CD4-positive, alpha-beta T cell (primary cell): ENCODE measurements around the gene PARM1. TPM values are rescaled to one million over a fixed set of nuclear protein-coding genes. Genes with fewer than 3 reads are reported as not detected.

Experiments used
- ATAC-seq: fragments of 200-7000 bp; cut with Tn5 transposase; one replicate; pipeline ENCODE4 v1.10.0; 2022; ENCODE audit warnings: mild to moderate bottlenecking; ENCODE audit not compliant: poor library complexity
- CTCF ChIA-PET: fragments of 350-600 bp; sonication (Branson Sonifier 250); formaldehyde crosslinking; loops from one replicate; lab custom pipeline; 2021; ENCODE audit warnings: antibody characterized with exemption, inconsistent platforms; lab: Charles Lee
- POLR2A ChIA-PET: fragments of 350-600 bp; sonication (Branson Sonifier 250); formaldehyde crosslinking; loops from one replicate; lab custom pipeline; 2021; ENCODE audit warnings: antibody characterized with exemption, inconsistent platforms; lab: Charles Lee
- DNase-seq, 14 experiments: peaks; one replicate each; pipeline ENCODE4 v3.0.0-alpha.2; 2013 to 2020; ENCODE audit warnings: mixed read lengths in 2 of 14
- H3K27ac ChIP-seq, 2 donors: one replicate each; pipeline versions ENCODE4 v1.5.1 to v1.7.0; 2013; ENCODE audit warnings: low read length in 2 of 2, low read depth in 1 of 2, mild to moderate bottlenecking in 1 of 2
- H3K27me3 ChIP-seq, 2 experiments: 1 replicate in 1 of 2; 2 replicates in 1 of 2; pipeline versions ENCODE4 v1.6.1 to v1.7.0; 2013; ENCODE audit warnings: low read length in 2 of 2, control low read depth in 1 of 2, mild to moderate bottlenecking in 1 of 2, moderate library complexity in 1 of 2; ENCODE audit not compliant: insufficient read depth in 2 of 2, control insufficient read depth in 1 of 2
- H3K36me3 ChIP-seq: one replicate; pipeline ENCODE4 v1.6.1; 2013; ENCODE audit warnings: low read length, control low read depth; ENCODE audit not compliant: insufficient read depth
- H3K4me1 ChIP-seq: one replicate; pipeline ENCODE4 v1.6.1; 2013; ENCODE audit warnings: low read length, control low read depth; ENCODE audit not compliant: insufficient read depth
- H3K4me3 ChIP-seq: one replicate; pipeline ENCODE4 v1.5.1; 2013; ENCODE audit warnings: mild to moderate bottlenecking, low read length, moderate library complexity
- H3K9me3 ChIP-seq, 2 experiments: 1 replicate in 1 of 2; 2 replicates in 1 of 2; pipeline versions ENCODE4 v1.6.1 to v1.7.0; 2013; ENCODE audit warnings: low read length in 2 of 2, mild to moderate bottlenecking in 2 of 2, control low read depth in 1 of 2, moderate library complexity in 1 of 2; ENCODE audit not compliant: control insufficient read depth in 1 of 2, insufficient read depth in 1 of 2
- H3K27ac Mint-ChIP-seq: one replicate; pipeline ENCODE4 v1.8.0; 2020; ENCODE audit warnings: mixed read lengths
- H3K27me3 Mint-ChIP-seq: one replicate; pipeline ENCODE4 v1.8.0; 2021; ENCODE audit warnings: mixed read lengths
- H3K36me3 Mint-ChIP-seq: one replicate; pipeline ENCODE4 v1.8.0; 2021; ENCODE audit warnings: low read depth, mixed read lengths
- H3K4me1 Mint-ChIP-seq: one replicate; pipeline ENCODE4 v1.8.0; 2021; ENCODE audit warnings: low read depth, mixed read lengths
- H3K4me3 Mint-ChIP-seq: one replicate; pipeline ENCODE4 v1.8.0; 2020; ENCODE audit warnings: mild to moderate bottlenecking, mixed read lengths
- H3K9me3 Mint-ChIP-seq: one replicate; pipeline ENCODE4 v1.8.0; 2020; ENCODE audit warnings: mixed read lengths
- CTCF ChIP-seq: fragments of 200-600 bp; IDR thresholded peaks from one replicate; pipeline ENCODE4 v1.8.0; 2022; ENCODE audit warnings: antibody characterized with exemption, mild to moderate bottlenecking
- intact Hi-C, 2 experiments: fragments of 100-400 bp; cut with DNase I in 1 of 2; cut with micrococcal nuclease in 1 of 2; formaldehyde crosslinking; loops; one replicate each; pipeline versions ENCODE4 v1.15.1 to v1.9.0; 2023 to 2025; cut with DNase I, micrococcal nuclease
- total RNA-seq, 174 experiments: library from RNA in 2 of 174; stranded (reverse) in 2 of 174; gene quantifications; one replicate each; pipeline ENCODE4 v1.2.3 and lab custom pipeline; 2021 to 2026

Gene PARM1
- total RNA-seq, 2 experiments from 2014 or later: 0.05 to 0.06 TPM

- Mint-ChIP-seq H3K4me3 (no peak overlapping the region), H3K27me3 (no peaks in the 10 kb centered on the region), H3K4me1 (no peaks in the 10 kb centered on the region), H3K9me3 (no peaks in the 10 kb centered on the region), H3K27ac (no peak overlapping the region), H3K36me3 (no peaks in the 10 kb centered on the region)
- Histone ChIP-seq H3K4me3 (no peak overlapping the region), H3K9me3 (peaks cover 0 to 4% of the 10 kb centered on the region in 2 experiments), H3K27ac (no peak overlapping the region), H3K27me3 (peaks cover 0 to 2% of the 10 kb centered on the region in 2 experiments), H3K4me1 (no peaks in the 10 kb centered on the region), H3K36me3 (no peaks in the 10 kb centered on the region)
- ATAC-seq: no peak
- intact Hi-C loops: no loop called here
- TF ChIP-seq CTCF: no peak
- ChIA-PET POLR2A (no interaction called here), CTCF (no interaction called here)
- DNase-seq: no peak
Observed at GRCh38 chr4:75028196-75028854, 95.4 kb downstream of the PARM1 start.

- no peak for TF ChIP-seq CTCF
- no peaks in the 10 kb centered on the region for H3K36me3 ChIP-seq
- Mint-ChIP-seq H3K27ac (no peak overlapping the region), H3K4me3 (no peak overlapping the region), H3K27me3 (no peaks in the 10 kb centered on the region), H3K4me1 (no peaks in the 10 kb centered on the region), H3K9me3 (no peaks in the 10 kb centered on the region), H3K36me3 (no peaks in the 10 kb centered on the region)
- DNase-seq (no peak), ATAC-seq (no peak)
- H3K9me3 ChIP-seq: no peaks in the 10 kb centered on the region
- H3K27ac ChIP-seq: no peak overlapping the region
- no peak overlapping the region for H3K4me3 ChIP-seq
- ChIA-PET CTCF (no interaction called here), POLR2A (no interaction called here)
- peaks cover 0 to 2% of the 10 kb centered on the region in 2 experiments for H3K27me3 ChIP-seq
- no peaks in the 10 kb centered on the region for H3K4me1 ChIP-seq
- intact Hi-C loops: no loop called here
Observed at GRCh38 chr4:75030028-75030427, 97.1 kb downstream of the PARM1 start.

- Histone ChIP-seq H3K27me3 (peaks cover 0 to 2% of the 10 kb centered on the region in 2 experiments), H3K9me3 (no peaks in the 10 kb centered on the region), H3K27ac (no peak overlapping the region), H3K4me1 (no peaks in the 10 kb centered on the region), H3K4me3 (no peak overlapping the region), H3K36me3 (no peaks in the 10 kb centered on the region)
- CTCF ChIA-PET: no interaction called here
- DNase-seq (peak in 3 of 14 experiments; percentile 5 to 36 (median 24)), ATAC-seq (no peak)
- Mint-ChIP-seq H3K4me1 (no peaks in the 10 kb centered on the region), H3K36me3 (no peaks in the 10 kb centered on the region), H3K4me3 (no peak overlapping the region), H3K27ac (no peak overlapping the region), H3K9me3 (no peaks in the 10 kb centered on the region), H3K27me3 (no peaks in the 10 kb centered on the region)
- intact Hi-C loops: no loop called here
- TF ChIP-seq CTCF: no peak
- POLR2A ChIA-PET: no interaction called here
Observed at GRCh38 chr4:75030649-75031235, 97.8 kb downstream of the PARM1 start.
